Activated gamma-delta T cell (primary cell): ENCODE measurements around the gene ZNF501.

Experiments
- DNase-seq: peaks from one replicate; lab custom pipeline; 2025; lab: John Stamatoyannopoulos, UW
- total RNA-seq, 2 donors: gene quantifications; one replicate each; lab custom pipeline; 2026; lab: John Stamatoyannopoulos, UW

Gene ZNF501
- 7.9 reads per million in 2 donors for total RNA-seq

DNA sequence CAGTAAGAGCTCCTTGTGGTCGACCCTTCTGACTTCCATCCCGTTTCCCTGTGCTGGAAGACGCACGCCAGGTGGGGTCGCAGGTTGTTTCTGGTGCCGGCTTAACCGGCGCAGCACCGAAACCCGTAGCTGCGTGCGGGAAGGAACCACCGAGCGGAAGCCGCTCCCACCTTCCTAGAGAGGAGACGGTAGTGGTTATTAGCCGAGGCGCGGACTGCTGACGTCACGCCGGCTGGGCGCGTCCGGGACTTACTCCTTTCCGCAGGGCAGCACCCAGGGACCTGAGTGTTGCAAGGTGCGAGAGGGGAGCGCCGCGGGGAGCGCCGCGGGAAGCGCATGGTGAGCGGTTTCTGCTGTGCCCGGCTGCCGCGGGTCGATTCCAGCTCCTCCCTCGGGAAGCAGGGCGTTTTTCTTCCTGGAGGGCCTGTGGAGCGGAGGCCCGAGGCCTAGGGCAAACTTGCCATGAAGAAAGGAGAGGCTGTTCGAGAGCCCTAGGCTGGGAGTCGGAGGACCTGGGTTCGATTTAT, at the start of gene ZNF501:
Gene ZNF501, plus strand, starts transcription at position 252 of the 527 bp plus-strand sequence. CDS start 4,787 bp downstream, outside the sequence.
- peak; percentile 73 for DNase-seq

DNA sequence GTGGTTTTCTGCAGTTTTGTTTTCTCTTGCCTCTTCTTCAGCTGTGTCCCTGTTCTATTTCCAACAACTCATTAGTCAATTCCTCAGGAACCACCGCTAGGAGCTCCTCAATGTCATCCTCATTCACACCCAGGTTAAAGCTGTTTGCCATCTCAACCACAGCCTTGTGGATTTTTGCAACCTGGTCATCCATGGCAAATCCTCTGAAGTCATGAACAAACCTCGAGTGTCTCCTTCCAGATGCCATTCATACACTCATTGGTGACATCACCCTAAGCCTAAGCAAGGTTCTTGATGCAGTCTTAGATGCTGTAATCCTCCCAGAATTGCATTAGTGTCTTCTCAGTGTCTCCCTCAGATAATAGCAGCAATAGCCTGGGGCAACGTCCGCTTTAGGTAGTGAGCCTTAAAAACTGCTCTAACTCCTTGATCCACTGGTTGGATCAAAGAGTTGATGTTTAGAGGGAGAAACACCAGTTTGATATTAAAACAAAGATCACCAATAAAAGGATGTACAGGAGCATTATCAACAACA, 48.4 kb upstream of the ZNF501 start:
- no peak for DNase-seq

DNA sequence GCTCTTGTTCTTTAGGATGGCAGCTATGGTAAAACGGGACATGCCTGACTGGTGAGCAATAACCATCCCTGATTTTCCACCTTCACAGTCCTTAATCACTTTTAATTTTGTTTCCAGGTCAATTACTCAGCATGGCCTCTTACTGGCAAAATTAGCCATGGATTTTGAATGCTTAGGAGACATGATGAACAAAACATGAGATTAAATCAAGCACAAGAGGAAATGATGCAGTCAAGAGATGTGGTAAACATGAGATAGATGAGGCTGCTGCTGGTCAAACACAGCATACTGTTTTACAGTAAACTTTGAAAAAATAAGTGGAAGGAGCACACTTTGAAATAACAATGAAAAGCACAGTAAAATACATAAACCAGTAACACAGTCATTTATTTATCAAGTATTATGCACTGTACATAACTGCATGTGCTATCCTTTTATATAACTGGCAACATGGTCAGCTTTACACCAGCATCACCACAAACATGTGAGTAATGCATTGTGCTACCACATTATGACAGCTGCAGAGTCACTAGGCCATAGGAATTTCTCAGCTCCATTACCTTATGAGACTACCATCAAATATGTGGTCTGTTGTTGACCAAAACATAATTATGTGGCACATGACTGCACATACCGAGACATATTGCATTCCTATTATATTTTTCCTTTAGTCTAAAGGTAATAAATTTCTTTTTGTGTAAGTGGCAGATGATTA, 47.1 kb upstream of the ZNF501 start:
- DNase-seq, result no peak

DNA sequence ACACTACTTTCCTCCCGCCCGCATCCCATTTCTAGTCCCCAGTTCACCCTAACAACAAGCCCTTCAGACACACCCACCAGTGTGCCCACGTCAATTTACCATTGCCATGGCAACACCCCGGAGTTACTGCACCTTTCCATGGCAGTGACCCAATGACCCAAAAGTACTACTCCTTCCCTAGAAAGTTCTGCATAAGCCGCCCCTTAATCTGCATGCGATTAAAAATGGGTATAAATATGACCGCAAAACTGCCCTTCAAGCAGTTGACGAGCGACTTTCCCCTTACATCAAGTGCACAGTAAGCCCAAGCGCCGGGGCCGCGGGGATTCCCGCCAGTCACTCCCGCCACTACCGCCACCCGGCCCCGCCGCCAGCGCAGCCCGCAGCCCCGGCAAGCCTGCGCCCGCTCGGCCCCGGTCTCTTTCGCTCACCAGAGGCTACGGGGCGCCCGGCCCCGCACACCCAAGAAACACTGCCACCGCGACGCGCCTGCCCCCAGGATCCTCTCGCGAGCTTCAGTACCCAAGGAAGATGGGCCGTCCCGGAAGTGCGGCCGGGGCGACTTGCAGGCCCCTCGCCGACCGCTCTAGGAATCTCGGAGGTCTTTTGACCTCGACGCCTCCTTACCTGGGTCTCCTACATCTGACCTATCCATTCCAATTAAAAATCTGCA, 44.2 kb upstream of the ZNF501 start:
- DNase-seq, result peak; percentile 29

DNA sequence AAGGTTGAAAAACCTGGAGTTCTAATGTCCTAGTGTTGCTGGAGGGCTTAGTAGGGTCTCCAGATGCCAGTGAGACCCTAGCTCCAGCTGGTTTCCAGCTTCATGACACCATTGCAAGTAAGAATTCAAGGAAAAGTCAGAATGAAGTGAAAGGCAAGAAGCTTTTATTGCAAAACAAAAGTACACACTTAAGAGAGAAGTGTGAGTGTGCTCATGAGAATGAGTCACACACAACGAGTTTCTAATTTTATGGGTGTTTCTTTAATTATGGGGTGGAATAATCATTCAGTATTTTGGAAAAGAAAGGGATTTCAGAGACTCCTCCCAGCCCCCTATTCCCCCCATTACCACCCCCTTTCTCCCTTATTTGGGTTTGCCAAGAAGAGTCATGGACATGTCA, 41.5 kb upstream of the ZNF501 start:
- DNase-seq, result no peak

DNA sequence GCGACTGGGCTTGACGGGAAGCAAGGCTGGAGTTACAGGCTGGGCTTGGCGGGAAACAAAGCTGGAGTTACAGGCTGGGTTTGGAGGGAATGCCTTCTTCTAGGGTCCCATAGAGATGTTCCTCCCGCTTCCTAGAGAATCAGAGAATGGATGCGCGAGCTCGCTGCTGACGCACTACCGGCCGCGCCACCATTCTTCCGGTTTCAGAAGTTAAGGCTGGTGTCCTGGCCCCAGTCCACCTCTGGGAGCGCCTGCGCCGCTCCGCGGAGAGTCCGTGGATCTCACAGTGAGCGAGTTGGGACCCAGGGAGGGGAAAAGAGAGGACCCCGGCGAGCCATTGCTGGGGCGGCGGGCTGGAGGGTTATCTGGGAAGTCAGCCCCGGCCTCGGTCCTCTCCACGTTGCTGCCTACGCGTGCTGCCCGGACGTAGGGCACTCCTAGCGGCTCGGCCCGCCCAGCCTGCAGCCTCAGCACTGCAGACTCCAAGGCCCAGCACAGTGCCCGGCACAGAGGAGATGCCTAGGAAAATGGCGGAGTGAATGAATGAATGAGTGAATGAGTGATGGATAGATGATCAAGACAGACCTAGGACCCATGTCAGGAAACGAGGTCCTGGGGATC, 16.9 kb upstream of the ZNF501 start, which contains the start of gene ZNF502:
Gene ZNF502, plus strand, starts transcription at position 206 of the 621 bp plus-strand sequence. CDS start 7,602 bp downstream, outside the sequence.
- DNase-seq, result peak; percentile 28

DNA sequence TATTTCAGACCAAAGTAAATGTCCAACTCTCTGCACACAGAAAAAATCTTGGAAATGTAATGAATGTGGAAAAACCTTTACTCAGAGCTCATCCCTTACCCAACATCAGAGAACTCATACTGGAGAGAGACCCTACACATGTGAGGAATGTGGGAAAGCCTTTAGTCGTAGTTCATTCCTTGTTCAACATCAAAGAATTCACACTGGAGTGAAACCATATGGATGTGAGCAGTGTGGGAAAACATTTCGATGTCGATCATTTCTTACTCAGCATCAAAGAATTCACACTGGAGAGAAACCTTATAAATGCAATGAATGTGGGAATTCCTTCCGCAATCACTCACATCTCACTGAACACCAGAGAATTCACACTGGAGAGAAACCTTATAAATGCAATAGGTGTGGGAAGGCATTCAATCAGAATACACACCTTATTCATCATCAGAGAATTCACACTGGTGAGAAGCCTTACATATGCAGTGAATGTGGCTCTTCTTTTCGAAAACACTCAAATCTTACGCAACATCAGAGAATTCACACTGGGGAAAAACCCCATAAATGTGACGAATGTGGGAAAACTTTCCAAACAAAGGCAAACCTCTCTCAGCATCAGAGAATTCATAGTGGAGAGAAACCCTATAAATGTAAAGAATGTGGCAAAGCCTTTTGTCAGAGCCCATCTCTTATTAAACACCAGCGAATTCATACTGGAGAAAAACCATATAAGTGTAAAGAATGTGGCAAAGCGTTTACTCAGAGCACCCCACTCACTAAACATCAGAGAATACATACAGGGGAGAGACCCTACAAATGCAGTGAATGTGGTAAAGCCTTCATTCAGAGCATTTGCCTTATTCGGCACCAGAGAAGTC, 8.0 kb upstream of the ZNF501 start:
- no peak for DNase-seq

DNA sequence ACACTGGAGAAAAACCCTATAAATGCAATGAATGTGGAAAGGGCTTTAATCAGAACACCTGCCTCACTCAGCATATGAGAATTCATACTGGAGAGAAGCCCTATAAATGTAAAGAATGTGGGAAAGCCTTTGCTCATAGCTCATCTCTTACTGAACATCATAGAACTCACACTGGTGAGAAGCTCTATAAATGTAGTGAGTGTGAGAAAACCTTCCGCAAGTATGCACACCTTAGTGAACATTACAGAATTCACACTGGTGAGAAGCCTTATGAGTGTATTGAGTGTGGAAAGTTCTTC, 7.4 kb upstream of the ZNF501 start:
- DNase-seq, result no peak

DNA sequence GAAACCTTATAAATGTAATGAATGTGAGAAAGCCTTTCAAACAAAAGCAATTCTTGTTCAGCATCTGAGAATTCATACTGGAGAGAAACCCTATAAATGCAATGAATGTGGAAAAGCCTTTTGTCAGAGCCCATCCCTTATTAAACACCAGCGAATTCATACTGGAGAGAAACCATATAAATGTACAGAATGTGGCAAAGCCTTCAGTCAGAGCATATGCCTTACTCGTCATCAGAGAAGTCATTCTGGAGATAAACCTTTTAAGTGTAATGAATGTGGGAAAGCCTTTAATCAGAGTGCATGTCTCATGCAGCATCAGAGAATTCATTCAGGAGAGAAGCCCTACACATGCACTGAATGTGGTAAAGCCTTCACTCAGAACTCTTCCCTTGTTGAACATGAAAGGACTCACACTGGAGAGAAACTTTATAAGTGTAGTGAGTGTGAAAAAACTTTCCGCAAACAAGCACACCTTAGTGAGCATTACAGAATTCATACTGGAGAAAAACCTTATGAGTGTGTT, 5.3 kb downstream of the ZNF501 start:
- no peak for DNase-seq

DNA sequence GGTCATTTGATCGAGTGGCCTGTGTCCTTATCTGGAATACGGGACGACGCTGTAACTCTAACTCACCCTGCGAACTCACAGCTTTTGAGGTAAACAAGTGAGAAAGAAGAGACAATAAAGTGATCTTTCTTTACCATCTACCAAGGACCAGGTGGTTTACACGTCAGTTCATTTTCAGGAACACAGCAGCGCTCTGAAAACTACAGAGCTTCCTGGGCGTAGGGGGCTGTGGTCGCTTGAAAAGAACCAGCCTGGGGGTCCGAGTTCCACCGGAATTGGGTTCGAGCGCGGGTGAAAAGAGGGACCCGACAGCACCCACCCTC, 31.6 kb downstream of the ZNF501 start:
- DNase-seq, result no peak

DNA sequence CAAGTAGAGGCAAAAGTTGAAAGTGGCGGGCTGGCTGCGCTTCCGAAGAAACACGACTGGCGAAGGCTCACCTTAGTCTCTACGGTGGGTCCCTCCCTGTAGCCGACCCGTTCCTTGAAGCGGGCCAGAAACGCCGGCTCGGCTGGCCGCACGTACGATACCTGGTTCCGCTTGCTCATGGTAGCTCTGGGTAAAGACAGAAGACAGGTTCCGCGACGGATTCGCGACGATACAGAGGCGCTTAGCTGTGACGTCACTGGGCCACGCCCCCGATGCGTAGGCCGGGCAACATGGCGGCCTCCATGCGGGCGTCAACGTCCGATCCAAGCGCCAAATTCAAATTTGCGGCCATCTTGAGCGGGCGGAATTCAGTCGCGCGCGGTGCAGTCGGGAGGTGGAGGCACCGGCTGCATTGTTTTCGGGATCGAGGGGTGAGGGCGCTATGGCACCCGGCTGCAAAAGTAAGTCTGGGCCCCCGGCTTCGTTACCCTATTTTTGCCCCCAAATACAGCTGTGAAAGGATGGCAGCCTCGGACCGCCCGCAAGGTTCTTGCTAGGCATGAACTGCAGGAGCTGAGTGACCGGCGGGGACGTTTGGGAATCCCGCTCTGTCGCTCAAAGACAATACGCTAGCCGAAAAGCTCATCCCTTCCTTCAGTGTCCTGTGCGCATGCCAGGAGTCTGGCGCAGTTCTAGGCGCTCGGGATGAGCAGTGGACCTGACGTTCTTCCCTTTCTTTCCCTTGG, 32.2 kb downstream of the ZNF501 start, which contains the start of the genes KIAA1143 and KIF15:
Gene KIAA1143, minus strand, starts transcription at position 196 of the 746 bp plus-strand sequence. Its CDS starts 17 bp downstream, at position 179.
Gene KIF15, plus strand, starts transcription at position 371 of the 746 bp plus-strand sequence. Its CDS starts 72 bp downstream, at position 443.
- DNase-seq, result peak; percentile 88

DNA sequence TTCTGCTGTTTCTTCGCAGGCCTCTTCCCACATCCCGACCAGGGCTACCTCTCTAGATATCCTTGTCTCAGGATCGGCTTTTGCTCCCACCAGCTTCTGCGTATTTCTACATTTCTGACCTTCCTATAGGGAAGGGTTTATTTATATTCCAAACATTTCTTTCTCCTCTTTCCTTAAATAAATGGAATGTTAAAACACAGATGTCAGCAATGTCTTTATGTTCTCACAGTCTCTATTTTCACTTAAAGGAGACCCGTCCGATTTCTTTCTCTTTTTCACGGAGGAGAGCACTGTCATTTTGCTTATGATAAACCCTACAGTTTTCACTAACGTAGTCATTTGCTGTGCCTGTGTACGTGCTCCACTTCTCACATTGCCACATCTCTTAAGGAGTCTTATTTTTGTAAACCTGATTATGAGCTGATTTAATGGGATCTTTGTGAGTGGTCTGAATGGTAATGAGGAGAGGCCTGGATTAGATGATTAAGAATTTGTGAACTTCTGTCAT, 32.8 kb downstream of the ZNF501 start:
- no peak for DNase-seq

DNA sequence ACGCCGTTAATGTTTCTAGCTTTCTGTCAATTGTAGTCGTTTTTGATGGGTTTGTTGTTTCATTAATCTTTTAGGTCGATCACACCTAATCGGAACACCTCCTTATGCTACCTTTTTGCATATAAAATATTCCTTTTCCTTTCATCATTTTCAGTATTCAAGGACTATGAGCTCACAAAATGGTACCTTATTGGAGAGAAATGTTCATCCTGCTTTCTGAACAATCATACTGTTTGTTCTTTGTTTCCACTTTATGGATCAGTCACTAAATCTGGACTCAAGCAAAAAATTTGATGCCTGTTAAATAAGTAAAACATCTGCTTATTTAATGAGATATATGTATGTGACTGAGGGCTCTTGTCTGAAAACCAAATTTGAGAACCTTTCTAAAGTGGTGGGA, 33.3 kb downstream of the ZNF501 start:
- DNase-seq, result no peak

DNA sequence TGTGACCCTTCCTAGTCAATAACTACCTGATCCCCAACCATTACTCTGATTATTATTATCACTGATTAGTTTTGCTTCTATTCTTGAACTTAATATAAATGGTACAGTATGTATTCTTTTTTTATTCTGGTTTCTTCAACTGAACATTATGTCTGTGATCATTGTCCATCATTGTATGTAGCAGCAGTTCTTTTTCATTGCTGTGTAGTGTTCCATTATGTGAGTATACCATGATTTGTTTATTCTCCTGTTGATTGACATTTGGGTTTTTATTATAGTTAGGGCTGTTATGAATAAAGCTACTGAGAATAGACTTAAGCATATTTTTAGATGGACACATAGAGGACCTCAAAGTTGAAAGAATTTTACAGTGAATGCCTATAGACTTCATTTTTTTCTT, 34.8 kb downstream of the ZNF501 start:
- DNase-seq, result no peak

DNA sequence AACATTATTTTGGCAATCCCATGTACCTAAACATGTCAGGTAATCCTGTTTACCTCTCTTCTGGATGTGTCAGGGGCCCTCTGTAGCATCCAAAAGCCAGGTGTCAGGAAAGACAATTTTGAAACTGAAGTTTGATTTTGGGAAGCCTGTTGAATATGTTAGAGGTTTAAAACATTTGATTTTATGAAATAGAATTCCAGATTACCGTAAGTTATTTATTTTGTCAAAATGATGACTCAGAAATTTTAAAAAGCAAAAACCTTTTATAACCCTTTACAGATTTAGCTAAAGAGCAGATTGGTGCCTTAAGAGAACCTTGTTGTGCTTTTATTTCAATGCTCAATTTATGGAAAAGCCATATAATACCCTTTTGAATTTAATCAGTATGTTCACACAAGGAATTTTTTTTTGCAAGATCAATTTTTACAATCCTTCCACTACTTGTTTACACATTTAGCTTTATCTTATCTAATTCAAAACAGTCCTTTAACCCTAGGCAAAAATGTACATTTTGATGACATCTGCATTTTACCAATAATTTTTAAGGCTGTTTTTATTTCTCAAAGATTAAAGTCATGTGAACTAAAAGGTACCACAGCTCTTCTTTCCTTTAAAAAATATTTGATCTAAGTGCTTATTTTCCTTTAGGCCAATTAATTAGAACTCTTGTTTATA, 42.1 kb downstream of the ZNF501 start:
- DNase-seq, result no peak

DNA sequence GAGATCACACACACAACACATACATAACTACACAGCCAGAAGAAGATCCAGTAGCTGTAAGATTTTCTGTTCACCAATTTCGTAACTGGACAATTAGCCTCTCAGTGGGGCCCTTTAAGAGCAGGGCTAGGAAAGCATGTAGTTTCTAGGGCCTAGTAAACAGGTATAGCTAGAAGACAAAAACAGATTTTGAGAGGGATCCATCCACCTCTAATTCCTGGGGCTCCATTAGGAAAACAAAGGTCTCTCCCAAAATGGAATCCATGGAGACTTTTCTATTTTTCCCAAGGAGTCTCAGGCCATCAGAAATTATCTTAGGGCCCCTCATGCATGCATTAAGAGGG, 42.6 kb downstream of the ZNF501 start:
- DNase-seq, result no peak

DNA sequence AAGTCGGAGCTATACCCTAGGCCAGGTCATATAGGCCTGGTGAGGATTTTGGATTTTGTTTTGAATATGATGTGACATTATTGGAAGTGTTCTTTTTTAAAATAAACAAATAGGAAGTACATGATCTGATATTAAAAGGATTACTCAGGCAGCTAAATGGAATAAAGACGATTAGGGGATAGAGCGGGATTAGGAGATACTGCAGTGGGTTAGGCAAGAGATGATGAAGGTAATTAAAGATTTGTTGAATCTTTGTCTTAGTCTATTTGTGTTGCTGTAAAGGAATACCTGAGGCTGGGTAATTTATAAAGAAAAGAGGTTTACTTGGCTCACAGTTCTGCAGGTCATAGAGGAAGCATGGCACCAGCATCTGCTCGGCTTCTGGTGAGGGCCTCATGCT, 53.5 kb downstream of the ZNF501 start:
- DNase-seq, result no peak
